HG03520 (cell line): ENCODE results near the gene SLC22A8.
"Not testable (repeated sequence)": the region's sequence is repeated elsewhere in the genome, so short reads cannot be mapped to it uniquely, and the experiment has no call there.

Experiments
- ATAC-seq: cut with Tn5 transposase; IDR thresholded peaks from one replicate; pipeline ENCODE4 v1.9.1; 2021; ENCODE audit warnings: mild to moderate bottlenecking, moderate library complexity; ENCODE audit not compliant: unreplicated experiment

The SLC22A8 gene, protein sequence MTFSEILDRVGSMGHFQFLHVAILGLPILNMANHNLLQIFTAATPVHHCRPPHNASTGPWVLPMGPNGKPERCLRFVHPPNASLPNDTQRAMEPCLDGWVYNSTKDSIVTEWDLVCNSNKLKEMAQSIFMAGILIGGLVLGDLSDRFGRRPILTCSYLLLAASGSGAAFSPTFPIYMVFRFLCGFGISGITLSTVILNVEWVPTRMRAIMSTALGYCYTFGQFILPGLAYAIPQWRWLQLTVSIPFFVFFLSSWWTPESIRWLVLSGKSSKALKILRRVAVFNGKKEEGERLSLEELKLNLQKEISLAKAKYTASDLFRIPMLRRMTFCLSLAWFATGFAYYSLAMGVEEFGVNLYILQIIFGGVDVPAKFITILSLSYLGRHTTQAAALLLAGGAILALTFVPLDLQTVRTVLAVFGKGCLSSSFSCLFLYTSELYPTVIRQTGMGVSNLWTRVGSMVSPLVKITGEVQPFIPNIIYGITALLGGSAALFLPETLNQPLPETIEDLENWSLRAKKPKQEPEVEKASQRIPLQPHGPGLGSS

DNA sequence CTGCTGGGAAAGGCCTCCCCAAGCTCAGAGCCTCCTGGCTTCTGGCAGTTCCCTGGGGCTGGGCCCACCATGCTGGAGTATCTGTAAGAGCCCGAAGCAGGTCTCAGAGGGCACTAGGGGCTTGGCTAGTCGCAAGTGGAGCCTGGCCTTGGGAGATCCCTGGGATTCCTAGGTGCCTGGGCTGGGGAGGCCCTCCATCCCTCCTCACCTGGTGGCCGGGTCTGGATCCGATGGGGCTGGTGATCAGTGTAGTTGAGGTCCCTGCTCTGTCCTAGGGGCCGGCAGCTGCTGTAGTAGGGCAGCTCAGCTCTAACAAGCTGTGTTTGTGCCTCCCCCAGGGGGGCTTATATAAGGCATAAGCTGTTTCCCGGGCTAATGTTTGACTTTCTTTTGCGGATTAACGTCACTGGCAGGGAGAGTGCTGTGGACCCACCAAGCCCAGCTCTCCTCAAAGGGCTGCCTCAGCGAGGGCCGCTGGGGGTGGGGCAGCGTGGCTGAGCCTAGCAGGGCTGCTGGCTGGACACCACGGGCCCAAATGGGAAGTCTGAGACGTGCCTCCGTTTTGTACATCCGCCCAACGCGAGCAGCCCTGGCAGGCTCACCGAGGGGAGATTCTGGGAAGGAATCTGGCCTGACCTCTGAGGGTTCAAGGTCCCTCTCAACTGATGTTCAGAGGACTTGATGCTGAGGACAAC is at the start of gene SLC22A8:
SLC22A8 (minus strand) TSS at position 321 of the 695 bp plus-strand sequence. CDS start 883 bp downstream, outside the sequence.
- ATAC-seq, result no peak

DNA sequence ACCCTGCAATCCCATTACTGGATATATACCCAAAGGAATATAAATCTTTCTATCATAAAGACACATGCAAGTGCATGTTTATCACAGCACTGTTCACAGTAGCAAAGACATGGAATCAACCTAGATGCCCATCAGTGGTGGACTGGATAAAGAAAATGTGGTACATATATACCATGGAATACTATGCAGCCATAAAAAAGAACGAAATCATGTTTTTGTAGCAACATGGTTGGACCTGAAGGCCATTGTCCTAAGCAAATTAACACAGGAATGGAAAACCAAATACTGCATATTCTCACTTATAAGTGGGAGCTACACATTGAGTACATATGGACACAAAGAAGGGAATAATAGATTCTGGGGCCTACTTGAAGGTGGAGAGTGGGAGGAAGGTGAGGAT is 30.6 kb upstream of the SLC22A8 start:
- not testable (repeated sequence) for ATAC-seq

- no peak for ATAC-seq
Observed at GRCh38 chr11:63042596-63042995, 27.0 kb upstream of the SLC22A8 start.

GRCh38 chr11:63032457-63032856 is 16.8 kb upstream of the SLC22A8 start:
- no peak for ATAC-seq

DNA sequence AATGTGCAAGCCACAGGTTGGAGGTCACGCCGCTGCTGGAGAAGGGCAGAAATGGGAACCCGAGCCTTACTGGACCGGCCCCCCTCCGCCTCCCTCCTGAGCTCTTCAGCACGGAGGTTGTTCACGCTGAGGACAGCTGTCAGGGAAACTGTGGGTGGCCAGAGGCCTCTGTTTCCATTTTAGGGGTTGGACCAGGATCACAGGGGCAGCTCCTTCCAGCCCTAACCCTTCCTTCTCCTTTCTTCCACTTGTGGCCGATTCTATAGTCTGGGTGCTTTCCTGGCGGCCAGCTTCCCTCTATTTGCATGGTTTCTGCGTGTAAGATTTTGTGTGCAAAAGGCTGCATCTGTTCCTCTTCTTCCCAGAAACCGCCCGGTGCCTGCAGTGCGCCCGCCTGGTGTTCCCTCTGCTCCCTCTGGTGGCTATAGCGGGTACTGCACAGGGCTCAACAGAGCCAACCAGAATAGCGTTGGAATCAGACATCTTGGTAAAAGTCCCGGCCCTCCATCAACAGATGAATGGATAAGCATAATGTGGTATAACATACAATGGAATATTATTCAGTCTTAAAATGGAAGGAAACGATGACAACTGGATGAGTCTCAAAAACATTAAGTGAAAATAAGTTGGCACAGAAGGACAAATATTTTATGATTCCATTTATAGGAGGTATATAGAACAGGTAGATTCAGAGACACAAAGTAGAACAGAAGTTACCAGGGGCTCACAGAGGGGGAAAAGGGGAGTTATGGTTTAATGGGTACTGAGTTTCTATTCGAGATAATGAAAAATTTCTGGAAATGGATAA is 8.4 kb upstream of the SLC22A8 start:
- no peak for ATAC-seq

DNA sequence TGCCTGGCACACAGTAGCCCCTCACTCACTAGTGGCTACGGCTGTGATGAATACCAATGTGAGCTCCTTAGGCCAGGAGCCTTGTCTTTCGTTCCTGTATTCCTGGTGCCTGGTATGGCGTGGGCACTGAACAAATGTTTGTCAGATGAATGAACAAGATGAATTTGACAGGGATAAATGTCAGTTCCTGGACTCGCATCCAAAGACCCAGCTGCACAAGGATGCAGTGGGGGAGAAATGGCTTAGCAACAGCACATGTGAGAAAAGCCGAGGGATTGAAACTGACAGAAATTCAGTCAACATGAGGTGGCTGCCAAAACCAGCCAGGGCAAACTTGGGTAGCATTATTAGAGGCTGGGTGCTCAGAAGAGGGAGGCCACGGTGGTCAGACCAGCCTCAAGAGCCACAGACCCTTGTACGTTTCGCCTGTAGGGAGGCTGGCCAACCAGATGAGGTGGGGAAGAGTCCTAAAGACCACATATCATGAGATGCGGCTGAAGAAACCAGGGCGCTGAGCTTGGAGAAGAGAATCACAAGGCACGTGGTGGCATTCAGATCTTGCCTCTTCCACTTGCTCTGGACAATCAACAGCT is 7.7 kb upstream of the SLC22A8 start:
- no peak for ATAC-seq

- ATAC-seq, result no peak
Observed at GRCh38 chr11:63022441-63022840, 6.8 kb upstream of the SLC22A8 start.

DNA sequence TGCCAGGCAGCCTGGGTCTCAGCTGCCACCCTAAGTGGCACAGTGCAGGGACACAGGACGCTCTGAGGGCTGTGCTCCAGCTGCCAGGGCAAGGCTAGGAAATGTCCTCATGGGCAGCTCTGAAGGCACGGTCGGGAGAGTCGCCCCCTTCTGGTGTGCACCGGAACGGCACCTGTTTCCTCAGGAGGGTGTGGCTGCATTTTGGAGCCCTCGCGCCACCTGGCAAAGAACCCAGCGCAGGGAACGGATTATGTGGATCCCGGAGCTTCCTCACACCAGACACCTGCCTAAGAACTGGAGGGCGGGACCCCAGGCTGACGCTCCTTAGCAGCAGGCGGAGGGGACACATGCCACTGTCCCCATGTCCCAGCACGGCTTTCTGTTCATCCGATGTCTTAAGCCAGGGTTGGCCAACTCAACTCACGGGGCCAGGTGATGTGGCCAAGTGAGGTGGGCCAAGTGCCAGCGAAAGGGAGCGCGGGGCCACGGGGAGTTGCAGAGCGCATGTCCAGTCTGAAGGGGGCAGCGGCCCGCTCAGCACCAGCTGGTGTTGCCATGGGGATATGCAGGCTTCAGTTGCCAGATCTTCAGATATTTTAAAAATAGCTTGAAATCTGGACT is 5.1 kb upstream of the SLC22A8 start:
- ATAC-seq, result no peak

GRCh38 chr11:63019506-63019905 is 3.9 kb upstream of the SLC22A8 start:
- ATAC-seq, result no peak

DNA sequence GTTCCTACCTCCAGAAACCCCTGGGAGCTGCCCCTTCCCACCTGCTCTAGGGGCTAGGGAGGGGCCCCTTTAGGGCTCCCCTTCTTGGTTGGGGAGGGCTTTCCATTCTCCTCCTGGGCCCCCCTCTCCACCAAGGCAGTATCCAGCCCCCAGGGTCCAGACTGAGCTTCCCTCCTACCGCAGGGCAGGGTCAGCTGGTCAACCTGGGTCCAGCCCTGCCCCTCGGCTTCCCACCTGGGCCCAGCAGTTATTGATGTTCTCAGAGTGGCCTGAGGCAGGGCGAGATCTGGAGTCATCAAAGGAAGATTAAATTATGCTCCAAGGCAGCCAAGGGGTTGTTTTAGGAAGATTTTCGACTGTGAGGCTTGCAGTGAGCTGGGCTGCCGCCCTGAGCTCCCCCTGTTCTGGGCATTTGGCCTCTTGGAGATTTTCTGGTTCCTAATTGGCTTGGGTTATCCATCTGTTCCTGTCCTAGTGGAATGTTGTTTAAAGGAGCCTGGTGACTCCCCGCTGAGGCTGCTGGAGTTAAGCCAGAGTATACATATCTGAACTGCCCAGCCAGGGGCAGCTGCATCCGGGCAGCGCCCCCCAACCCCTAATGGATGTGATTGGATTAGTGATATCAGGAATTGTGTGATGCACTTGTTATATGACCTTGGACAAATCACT is 1.8 kb upstream of the SLC22A8 start:
- no peak for ATAC-seq

DNA sequence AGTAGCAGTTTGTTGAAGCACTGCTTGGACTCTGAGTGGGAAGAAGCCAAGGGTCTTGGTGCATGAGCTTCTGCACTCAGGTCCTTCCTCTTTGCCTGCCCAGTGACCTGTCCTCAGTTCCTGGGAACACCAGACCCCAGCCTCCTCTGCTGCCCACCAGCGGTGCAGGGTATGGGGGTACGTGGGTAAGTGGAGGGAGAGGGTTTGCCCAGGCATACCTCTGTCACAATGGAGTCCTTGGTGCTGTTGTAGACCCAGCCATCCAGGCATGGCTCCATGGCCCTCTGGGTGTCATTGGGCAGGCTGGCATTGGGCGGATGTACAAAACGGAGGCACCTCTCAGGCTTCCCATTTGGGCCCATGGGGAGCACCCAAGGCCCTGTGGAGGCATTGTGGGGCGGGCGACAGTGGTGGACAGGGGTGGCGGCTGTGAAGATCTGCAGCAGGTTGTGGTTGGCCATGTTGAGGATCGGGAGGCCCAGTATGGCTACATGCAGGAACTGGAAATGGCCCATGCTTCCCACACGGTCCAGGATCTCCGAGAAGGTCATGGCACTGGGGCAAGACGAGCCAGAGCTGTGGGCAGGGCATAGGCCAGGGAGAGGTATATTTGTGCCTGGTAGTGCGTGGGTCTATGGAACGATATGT is 1.1 kb downstream of the SLC22A8 start:
- no peak for ATAC-seq

DNA sequence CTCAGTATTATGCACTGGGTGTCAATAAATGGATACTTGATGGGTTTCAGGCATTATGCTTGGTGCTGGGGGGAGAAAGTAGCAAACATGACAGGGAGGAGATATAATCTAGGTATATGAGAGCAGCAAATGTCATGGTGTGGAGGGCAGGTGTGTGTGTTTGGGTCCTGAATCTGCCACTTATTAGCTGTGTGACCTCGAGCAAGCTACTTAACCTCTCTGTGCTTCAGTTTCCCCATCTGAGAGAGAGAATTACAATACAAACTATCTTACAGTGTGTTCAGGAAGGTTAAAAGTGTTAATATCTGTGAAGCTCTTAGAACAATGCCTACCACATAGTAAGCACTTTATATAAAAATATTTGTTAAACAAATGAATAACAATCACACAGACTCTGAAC is 2.8 kb downstream of the SLC22A8 start:
- ATAC-seq, result no peak

DNA sequence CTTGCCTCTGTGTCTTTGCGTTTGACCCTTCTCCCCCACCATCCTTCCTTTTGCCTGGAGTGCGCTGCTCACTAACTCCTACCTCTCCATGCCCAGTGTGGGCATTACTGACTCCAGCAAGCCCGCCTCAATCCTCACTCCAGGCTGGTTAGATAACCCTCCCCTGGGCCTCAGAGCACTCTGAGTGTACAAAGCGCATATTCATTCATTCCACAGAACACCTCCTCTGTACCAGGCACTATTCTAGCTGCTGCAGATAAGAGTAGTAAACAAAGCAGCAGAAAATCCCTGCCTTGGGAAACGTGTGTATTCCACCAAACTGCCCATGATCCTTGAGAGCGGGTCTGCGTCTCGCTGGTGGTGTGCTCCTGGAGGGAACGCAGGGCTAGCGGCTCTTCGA is 3.2 kb downstream of the SLC22A8 start:
- ATAC-seq, result no peak

DNA sequence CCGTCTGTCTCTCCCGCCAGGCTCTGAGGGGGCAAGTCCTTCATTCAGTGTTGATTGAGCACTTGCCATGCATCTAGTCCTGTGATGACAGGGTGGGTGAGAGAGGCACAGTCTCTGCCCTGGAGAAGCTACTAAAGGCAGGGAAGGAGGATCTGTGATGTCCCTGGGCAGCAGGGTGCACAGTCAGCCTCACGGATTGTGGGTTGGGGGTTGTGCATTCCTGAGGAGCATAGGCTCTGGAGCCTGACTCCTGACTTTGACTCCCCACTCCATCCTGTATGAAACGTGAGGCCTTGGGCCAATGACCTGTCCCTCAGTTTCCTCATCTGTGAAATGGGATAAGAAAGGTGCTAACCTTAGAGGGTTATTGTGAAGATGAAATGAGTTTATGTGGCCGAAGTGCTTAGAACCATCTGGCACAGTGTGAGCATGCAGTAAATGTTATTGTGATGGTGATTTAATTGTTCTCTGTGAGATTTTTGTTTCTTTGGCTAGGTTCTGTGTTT is 4.7 kb downstream of the SLC22A8 start:
- no peak for ATAC-seq

GRCh38 chr11:63007920-63008319 is 7.7 kb downstream of the SLC22A8 start:
- no peak for ATAC-seq

GRCh38 chr11:63001456-63001855 is 14.2 kb downstream of the SLC22A8 start:
- no peak for ATAC-seq

DNA sequence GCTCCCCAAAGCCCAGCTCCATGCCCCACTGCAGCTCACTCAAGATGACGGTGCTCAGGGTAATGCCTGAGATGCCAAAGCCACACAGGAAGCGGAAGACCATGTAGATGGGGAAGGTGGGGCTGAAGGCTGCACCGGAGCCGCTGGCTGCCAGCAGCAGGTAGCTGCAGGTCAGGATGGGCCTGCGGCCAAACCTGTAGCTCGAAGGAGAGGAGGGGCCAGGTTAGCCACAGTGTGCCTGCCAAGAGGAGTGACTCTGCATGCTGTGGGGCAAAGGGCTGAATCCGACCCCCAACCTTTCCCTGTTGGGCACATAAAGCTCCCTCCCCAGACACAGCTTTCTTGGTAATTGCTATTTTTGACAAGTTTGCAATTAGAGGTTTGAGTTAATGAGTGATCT is 16.0 kb downstream of the SLC22A8 start:
- no peak for ATAC-seq

DNA sequence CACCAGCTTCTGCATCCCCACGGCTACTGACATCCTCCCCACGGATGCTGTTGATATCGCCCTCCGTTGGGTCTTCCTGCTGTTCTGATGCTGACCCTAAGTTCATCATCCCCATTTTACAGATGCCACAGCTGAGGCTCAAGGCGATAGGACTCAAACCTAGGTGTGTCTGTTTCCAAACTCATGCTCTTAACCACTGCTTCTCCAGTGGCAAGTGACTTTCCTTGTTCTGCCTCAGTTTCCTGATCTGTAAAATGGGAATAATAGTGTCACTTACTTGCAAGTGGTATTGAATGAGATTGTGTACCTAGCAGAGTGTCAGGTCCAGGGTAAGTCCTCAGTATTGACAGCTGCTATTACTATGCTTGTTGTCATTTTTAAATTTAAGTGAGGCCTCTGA is 16.5 kb downstream of the SLC22A8 start:
- ATAC-seq, result no peak

GRCh38 chr11:62996271-62996670 is 19.4 kb downstream of the SLC22A8 start:
- no peak for ATAC-seq
